A172 (cell line): ENCODE results near the gene DNER. TPM values are rescaled to one million over a fixed set of nuclear protein-coding genes. Genes with fewer than 3 reads are reported as not detected.

ENCODE experiments used
- DNase-seq: peaks from one replicate; pipeline ENCODE4 v3.0.0-alpha.2; 2015; ENCODE audit warnings: low spot score
- total RNA-seq: library from RNA; depleted of rRNA; stranded (reverse); fragments of >200 nt; shearing (Covaris generic); gene quantifications from 2 replicates; pipeline ENCODE4 v1.2.3, GENCODE V29; 2014

The DNER gene
- total RNA-seq, 1 experiment from 2014 or later: 68.3 TPM

- no peak for DNase-seq
These were observed 213.1 kb downstream of the DNER start for GRCh38 chr2:229501051-229501794.

GRCh38 chr2:229492034-229492433 lies 222.3 kb downstream of the DNER start:
- peak; percentile 29 for DNase-seq

- DNase-seq: no peak
These were observed 224.2 kb downstream of the DNER start for GRCh38 chr2:229490167-229490566.

GRCh38 chr2:229489016-229489415 lies 225.3 kb downstream of the DNER start:
- peak; percentile 99 for DNase-seq

GRCh38 chr2:229488232-229488631 lies 226.1 kb downstream of the DNER start:
- DNase-seq: no peak

- DNase-seq: no peak
These were observed 227.7 kb downstream of the DNER start for GRCh38 chr2:229486673-229487072.

- no peak for DNase-seq
These were observed 228.5 kb downstream of the DNER start for GRCh38 chr2:229485857-229486256.

- DNase-seq: no peak
These were observed 237.0 kb downstream of the DNER start for GRCh38 chr2:229477269-229477755.

- no peak for DNase-seq
These were observed 238.6 kb downstream of the DNER start for GRCh38 chr2:229475778-229476177.

- no peak for DNase-seq
These were observed 240.2 kb downstream of the DNER start for GRCh38 chr2:229474125-229474524.

- DNase-seq: no peak
These were observed 243.6 kb downstream of the DNER start for GRCh38 chr2:229470781-229471180.

- DNase-seq: no peak
These were observed 246.6 kb downstream of the DNER start for GRCh38 chr2:229467783-229468182.

GRCh38 chr2:229463841-229464346 lies 250.5 kb downstream of the DNER start:
- DNase-seq: no peak

GRCh38 chr2:229462112-229462511 lies 252.2 kb downstream of the DNER start:
- no peak for DNase-seq

- peak; percentile 74 for DNase-seq
These were observed 258.3 kb downstream of the DNER start for GRCh38 chr2:229456091-229456490.

GRCh38 chr2:229454934-229455631 lies 259.3 kb downstream of the DNER start:
- DNase-seq: peak; percentile 99

GRCh38 chr2:229453230-229453629 lies 261.1 kb downstream of the DNER start:
- no peak for DNase-seq

- no peak for DNase-seq
These were observed 262.5 kb downstream of the DNER start for GRCh38 chr2:229451852-229452251.

- no peak for DNase-seq
These were observed 267.1 kb downstream of the DNER start for GRCh38 chr2:229447227-229447626.

- no peak for DNase-seq
These were observed 268.0 kb downstream of the DNER start for GRCh38 chr2:229446350-229446749.

- DNase-seq: peak; percentile 56
These were observed 268.7 kb downstream of the DNER start for GRCh38 chr2:229445501-229446211.

- peak; percentile 94 for DNase-seq
These were observed 269.3 kb downstream of the DNER start for GRCh38 chr2:229445019-229445418.
